NB4 (cell line): ENCODE measurements around the gene DAP.

Source experiments
- MYC ChIP-seq: IDR thresholded peaks from 2 replicates; pipeline ENCODE4 v1.6.1; 2011; ENCODE audit warnings: low read depth, low read length
- POLR2A ChIP-seq: IDR thresholded peaks from 2 replicates; pipeline ENCODE4 v1.6.1; 2011; ENCODE audit warnings: mild to moderate bottlenecking; ENCODE audit not compliant: insufficient read length; ENCODE audit errors: extremely low read depth
- TF ChIP-seq, protein P1 (sequence below): IDR thresholded peaks from one replicate; pipeline ENCODE4 v1.5.1; 2012; ENCODE audit warnings: low read depth, low read length
- TF ChIP-seq, protein P2 (sequence below): IDR thresholded peaks from 2 replicates; pipeline ENCODE4 v1.6.1; 2011; ENCODE audit warnings: low read depth, low read length

DNA sequence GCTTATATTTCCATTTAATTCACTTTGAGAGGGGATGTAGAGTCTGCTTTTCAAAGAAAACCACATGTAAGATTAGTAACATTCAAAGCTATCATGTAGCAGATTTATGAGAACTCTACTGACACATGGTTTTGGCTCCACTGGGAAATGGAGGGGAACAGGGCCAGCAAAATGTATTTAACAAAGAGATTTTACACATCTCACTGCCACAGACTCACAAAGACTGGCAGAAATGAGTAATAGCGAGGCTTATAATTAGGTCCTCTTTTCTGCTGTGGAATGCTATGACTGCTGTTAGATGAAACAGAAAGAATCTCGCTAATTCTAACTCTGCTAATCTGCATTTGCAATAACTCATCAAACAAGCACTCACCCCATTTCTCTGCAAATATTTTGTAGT lies 4.5 kb downstream of the DAP start:
- TF ChIP-seq, protein P1, sequence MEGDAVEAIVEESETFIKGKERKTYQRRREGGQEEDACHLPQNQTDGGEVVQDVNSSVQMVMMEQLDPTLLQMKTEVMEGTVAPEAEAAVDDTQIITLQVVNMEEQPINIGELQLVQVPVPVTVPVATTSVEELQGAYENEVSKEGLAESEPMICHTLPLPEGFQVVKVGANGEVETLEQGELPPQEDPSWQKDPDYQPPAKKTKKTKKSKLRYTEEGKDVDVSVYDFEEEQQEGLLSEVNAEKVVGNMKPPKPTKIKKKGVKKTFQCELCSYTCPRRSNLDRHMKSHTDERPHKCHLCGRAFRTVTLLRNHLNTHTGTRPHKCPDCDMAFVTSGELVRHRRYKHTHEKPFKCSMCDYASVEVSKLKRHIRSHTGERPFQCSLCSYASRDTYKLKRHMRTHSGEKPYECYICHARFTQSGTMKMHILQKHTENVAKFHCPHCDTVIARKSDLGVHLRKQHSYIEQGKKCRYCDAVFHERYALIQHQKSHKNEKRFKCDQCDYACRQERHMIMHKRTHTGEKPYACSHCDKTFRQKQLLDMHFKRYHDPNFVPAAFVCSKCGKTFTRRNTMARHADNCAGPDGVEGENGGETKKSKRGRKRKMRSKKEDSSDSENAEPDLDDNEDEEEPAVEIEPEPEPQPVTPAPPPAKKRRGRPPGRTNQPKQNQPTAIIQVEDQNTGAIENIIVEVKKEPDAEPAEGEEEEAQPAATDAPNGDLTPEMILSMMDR = no peak
- TF ChIP-seq POLR2A = no peak
- TF ChIP-seq, protein P2, sequence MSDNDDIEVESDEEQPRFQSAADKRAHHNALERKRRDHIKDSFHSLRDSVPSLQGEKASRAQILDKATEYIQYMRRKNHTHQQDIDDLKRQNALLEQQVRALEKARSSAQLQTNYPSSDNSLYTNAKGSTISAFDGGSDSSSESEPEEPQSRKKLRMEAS = no peak
- TF ChIP-seq MYC = no peak
